Ishikawa (cell line): ENCODE measurements around the gene NCAPG.
A peak's percentile ranks its signal among the peaks of the same experiment; 100 is the strongest.

Experiments
- FOXM1 ChIP-seq: IDR thresholded peaks from 2 replicates; pipeline ENCODE4 v1.6.1; 2012; ENCODE audit warnings: low read depth, borderline replicate concordance
- MAX ChIP-seq: IDR thresholded peaks from 2 replicates; pipeline ENCODE4 v1.6.1; 2012
- RAD21 ChIP-seq: IDR thresholded peaks from 2 replicates; pipeline ENCODE4 v1.6.1; 2012; ENCODE audit warnings: low read depth
- REST ChIP-seq: IDR thresholded peaks from 2 replicates; pipeline ENCODE4 v1.6.1; 2012; ENCODE audit warnings: low read depth, mild to moderate bottlenecking
- TAF1 ChIP-seq: IDR thresholded peaks from 2 replicates; pipeline ENCODE4 v1.6.1; 2012; ENCODE audit warnings: low read depth, mild to moderate bottlenecking
- TEAD4 ChIP-seq: IDR thresholded peaks from 2 replicates; pipeline ENCODE4 v1.6.1; 2012
- USF1 ChIP-seq: IDR thresholded peaks from 2 replicates; pipeline ENCODE4 v1.6.1; 2012
- YY1 ChIP-seq: IDR thresholded peaks from 2 replicates; pipeline ENCODE4 v1.6.1; 2012; ENCODE audit warnings: low read depth

- TF ChIP-seq MAX, result no peak
- no peak for TF ChIP-seq TEAD4
- TF ChIP-seq FOXM1, result no peak
- TF ChIP-seq USF1, result no peak
- TF ChIP-seq RAD21, result peak; percentile 16; the same call in 1 of the 2 replicates
- TF ChIP-seq YY1, result no peak
- no peak for TF ChIP-seq TAF1
- no peak for TF ChIP-seq REST
Observed at GRCh38 chr4:17785858-17786257, 24.9 kb upstream of the NCAPG start.
